SK-N-SH (cell line): Measurements from ENCODE around the gene ZNF221. TPM values are rescaled to one million over a fixed set of nuclear protein-coding genes. Genes with fewer than 3 reads are reported as not detected.

Experiments
- polyA plus RNA-seq, 3 experiments: library from polyadenylated mRNA; depleted of rRNA; stranded (reverse); fragments of >200 nt; gene quantifications; 2 replicates each; pipeline ENCODE4 v1.2.3, GENCODE V29; 2012
- small RNA-seq, 7 experiments: library from RNA; depleted of rRNA; stranded (forward); fragments of <200 nt; gene quantifications; one replicate each; pipeline ENCODE3, GENCODE V24; 2012

Gene ZNF221
- polyA plus RNA-seq, 1 of the 3 experiments (the other 2 are of a cell fraction) = 0.64 TPM

Small RNA genes within 50 kb of the gene (small RNA-seq; reads per million reads assigned to genes)
- gene AC006213.5 = 0 reads per million in 7 experiments

Other genes starting within 250 kb of the ZNF221 start
- gene IRGC, start 235.2 kb upstream of the ZNF221 start, polyA plus RNA-seq (2012; rRNA removed) = not detected in 2 replicates
- 17.3 and 24.3 TPM in 2 replicates for gene SMG9, start 196.3 kb upstream of the ZNF221 start, polyA plus RNA-seq (2012; rRNA removed)
- gene KCNN4, start 170.3 kb upstream of the ZNF221 start, polyA plus RNA-seq (2012; rRNA removed) = 21.0 and 22.2 TPM in 2 replicates
- 0.05 and 0.13 TPM in 2 replicates for gene LYPD5, start 148.8 kb upstream of the ZNF221 start, polyA plus RNA-seq (2012; rRNA removed)
- gene ZNF283, start 123.9 kb upstream of the ZNF221 start, polyA plus RNA-seq (2012; rRNA removed) = 1.6 and 2.6 TPM in 2 replicates
- gene ZNF404, start 67.3 kb upstream of the ZNF221 start, polyA plus RNA-seq (2012; rRNA removed) = 2.6 and 4.3 TPM in 2 replicates
- 9.7 and 14.3 TPM in 2 replicates for gene ZNF45, start 15.9 kb upstream of the ZNF221 start, polyA plus RNA-seq (2012; rRNA removed)
- gene ZNF155, start 33.0 kb downstream of the ZNF221 start, polyA plus RNA-seq (2012; rRNA removed) = 2.1 and 3.8 TPM in 2 replicates
- gene ZNF230, start 51.7 kb downstream of the ZNF221 start, polyA plus RNA-seq (2012; rRNA removed) = 1.8 and 2.4 TPM in 2 replicates
- gene ZNF222, start 74.2 kb downstream of the ZNF221 start, polyA plus RNA-seq (2012; rRNA removed) = 3.7 and 6.7 TPM in 2 replicates
- gene ZNF223, start 100.8 kb downstream of the ZNF221 start, polyA plus RNA-seq (2012; rRNA removed) = 2.7 and 4.1 TPM in 2 replicates
- 1.4 and 2.2 TPM in 2 replicates for gene ZNF284, start 120.9 kb downstream of the ZNF221 start, polyA plus RNA-seq (2012; rRNA removed)
- 13.9 and 20.2 TPM in 2 replicates for gene ZNF224, start 143.1 kb downstream of the ZNF221 start, polyA plus RNA-seq (2012; rRNA removed)
- 1.2 and 1.3 TPM in 2 replicates for gene ZNF225, start 162.2 kb downstream of the ZNF221 start, polyA plus RNA-seq (2012; rRNA removed)
- gene ZNF234, start 190.3 kb downstream of the ZNF221 start, polyA plus RNA-seq (2012; rRNA removed) = 3.1 and 6.0 TPM in 2 replicates
- gene ZNF226, start 213.9 kb downstream of the ZNF221 start, polyA plus RNA-seq (2012; rRNA removed) = 28.8 and 48.3 TPM in 2 replicates